ENCODE results near the gene ACADS.

Gene ACADS

GRCh38 chr12:120733574-120733973, 7.9 kb downstream of the ACADS start:
- no peak for DNase-seq

- no peak for DNase-seq
Measured at GRCh38 chr12:120734210-120734609, 8.6 kb downstream of the ACADS start.

GRCh38 chr12:120735181-120735580, 9.6 kb downstream of the ACADS start:
- no peak for DNase-seq

DNA sequence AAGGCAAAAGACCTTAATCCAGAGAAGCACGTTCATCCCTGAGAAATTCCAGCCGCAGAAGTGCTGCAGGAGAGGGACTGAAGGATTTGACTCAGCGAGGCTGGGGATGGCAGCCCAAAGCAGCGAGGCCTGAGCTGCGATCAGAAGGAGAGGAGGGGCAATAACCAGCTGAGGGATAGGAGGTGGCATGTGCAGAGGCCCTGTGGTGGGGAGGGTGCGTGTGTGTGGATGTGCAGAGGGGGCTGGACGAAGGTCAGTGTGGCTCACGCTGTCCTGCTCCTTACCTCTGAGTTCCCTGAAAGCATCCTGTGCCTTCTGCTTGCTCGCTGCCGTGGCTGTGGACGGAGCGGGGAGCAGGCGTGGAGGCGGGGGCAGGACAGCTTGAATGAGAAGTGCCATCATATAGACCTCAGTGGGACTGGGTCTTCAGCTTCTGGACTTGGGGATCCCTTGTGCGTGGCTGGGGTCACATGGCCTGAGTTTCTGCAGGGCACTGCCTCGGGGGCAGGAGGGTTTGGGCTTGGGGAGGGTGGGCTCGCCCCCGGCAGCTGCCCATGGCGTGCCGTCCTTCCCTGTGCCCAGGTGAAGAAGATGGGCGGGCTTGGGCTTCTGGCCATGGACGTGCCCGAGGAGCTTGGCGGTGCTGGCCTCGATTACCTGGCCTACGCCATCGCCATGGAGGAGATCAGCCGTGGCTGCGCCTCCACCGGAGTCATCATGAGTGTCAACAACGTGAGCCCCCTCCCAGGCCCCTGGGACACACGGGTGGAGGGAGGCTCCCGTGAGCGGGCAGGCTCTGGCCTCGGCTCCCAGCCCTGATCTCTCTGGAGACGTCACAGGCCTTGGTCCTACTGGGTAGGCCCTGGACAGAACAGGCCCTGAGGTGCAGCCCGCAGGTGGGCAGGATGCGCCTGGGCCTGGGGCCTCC, 11.0 kb downstream of the ACADS start:
- no peak for DNase-seq

DNA sequence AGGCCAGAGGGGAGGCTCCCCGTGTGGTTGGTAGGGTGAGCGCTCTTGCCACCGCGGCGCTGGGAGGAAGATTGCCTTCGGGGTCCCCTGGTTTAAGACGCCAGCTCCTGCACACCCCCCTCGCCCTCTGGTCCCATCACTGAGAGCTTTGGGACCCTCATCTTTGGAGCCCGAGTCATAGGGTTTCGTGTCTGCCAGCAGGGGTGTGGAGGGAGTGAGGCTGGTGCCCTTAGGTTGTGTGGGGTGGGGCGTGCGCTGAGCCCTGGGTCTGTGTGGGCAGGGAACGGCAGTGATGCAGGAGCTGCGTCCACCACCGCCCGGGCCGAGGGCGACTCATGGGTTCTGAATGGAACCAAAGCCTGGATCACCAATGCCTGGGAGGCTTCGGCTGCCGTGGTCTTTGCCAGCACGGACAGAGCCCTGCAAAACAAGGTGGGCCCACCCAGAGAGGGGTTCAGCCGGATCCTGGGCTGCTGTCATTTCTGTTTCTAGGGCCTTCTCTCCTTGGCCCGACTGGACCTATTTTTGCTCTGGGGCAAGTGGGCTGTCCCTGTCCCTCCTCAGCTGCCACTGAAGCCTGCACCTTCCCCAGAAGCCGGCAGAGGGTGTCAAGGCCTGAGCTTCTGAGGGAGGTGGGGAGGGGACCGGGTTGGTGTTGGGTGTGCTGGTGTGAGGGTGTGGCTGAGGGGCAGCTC, 12.1 kb downstream of the ACADS start:
- DNase-seq: no peak

DNA sequence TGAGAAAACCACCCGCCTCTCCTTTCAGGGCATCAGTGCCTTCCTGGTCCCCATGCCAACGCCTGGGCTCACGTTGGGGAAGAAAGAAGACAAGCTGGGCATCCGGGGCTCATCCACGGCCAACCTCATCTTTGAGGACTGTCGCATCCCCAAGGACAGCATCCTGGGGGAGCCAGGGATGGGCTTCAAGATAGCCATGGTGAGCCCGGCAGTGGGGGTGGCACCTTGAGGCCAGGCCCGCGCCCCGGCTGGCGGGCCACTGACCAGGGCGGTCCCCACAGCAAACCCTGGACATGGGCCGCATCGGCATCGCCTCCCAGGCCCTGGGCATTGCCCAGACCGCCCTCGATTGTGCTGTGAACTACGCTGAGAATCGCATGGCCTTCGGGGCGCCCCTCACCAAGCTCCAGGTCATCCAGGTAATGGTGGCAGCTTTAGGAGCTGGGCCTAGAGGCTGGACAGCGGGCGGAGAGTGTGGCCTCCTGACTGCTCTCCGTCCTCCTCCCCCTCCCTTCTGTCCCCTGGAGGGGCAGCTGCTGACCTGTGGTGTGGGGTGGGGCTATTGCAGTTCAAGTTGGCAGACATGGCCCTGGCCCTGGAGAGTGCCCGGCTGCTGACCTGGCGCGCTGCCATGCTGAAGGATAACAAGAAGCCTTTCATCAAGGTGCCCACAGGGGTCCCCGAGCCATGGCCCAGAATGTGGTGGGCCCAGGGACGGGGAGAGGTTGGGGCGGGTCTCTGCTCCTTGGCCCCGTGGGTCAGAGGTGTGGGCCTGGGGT, 12.8 kb downstream of the ACADS start:
- no peak for DNase-seq

GRCh38 chr12:120739031-120739762, 13.6 kb downstream of the ACADS start:
- DNase-seq: no peak

DNA sequence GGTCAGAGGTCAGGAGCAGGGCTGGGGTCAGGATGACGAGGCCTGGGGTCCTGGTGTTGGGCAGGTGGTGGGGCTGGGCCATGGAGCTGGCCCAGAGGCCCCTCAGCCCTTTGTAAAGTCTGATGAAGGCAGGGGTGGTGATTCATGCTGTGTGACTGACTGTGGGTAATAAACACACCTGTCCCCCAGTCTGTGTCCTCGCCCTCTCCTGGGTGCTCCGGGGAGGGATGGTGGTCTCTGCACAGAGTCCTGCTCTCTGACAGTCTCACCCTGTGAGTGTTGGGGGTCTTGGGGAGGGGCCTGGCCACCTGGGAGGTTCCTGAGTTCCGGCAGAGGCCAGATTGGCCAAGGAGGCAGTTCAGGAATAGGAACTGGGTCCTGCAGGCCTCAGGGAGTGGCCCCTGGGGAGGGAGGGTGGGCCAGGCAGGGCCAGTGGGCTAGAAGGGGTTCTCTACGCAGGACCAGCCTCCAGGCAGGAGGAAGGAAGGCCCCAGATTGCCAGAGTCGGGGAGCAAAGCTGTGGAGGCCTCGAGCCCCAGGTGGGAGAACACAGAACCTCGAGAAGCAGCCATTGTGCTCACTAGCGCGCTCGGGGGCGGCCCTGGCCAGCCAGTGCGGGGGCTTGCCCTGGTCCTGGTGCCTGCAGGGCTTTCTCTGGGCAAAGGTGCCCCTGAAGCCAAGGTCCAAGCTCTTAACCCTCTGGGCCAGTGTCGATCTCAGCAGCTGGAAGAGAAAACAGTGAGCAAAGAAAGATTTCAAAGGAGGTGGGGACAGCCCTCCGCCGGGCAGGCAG, 14.4 kb downstream of the ACADS start:
- DNase-seq: no peak

DNA sequence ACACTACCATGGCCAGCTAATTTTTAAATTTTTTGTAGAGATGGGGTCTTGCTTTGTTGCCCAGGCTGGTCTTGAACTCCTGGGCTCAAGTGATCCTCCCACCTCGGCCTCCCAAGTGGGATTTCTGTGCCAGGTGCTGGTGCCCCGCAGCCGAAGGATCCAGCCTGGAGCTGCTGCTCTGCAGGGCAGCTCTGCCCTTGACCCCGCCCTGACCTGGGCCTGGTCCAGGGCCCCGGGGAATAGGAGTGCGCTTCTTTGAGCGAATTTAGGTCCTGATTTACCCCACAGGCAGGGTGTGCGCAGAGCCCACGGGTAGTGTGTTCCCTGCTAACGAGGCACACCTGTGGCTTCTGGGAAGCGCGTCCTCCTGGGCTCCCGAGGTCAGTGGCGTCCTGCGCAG, 15.2 kb downstream of the ACADS start:
- no peak for DNase-seq

DNA sequence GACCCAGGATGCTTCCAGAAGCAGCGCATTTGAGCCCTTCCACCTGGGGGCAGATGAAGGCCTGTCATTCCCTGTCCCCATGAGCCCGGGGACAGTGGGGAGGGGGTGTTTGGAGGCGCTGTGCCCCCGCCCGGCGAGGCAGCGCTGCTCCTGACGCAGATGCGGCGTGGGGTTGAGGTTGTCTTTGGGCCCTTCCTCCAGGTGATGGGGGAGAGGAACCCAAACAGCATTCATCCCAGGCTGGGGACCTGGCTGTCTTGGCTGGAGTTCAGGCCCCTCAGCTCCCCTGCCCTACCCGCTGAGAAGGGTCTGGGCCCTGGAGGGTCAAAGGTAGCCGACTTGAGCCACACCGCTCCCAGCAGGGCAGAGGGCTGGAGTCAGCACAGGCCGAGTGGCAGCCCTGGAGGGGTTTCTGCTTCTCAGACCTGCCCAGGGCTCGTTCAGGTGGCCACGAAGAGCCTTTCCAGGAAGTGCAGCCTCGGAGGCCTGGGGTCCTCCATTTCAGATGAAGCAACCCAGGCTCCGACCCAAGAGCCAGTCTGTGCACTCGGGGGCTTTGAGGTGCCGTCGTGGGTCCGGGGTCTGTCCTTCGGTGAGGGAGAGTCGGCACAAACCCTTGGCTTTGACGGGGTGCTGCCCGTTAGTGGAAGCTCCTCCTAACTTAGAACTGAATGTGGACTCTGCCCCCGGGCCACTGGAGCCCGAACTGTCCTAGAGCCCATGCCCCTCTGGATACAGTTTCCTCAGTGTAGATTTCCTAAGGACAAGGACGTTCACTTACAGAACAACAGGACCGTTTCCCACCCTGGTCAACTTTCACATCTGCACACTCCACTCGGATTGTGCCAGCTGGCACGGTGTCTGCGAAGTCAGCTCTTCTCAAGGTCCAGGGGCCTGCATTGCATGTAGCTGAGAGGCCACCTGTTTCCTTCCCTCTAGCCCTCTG, 16.1 kb downstream of the ACADS start:
- no peak for DNase-seq

GRCh38 chr12:120744922-120745493, 19.4 kb downstream of the ACADS start:
- DNase-seq: no peak

GRCh38 chr12:120748242-120748641, 22.6 kb downstream of the ACADS start:
- no peak for DNase-seq

- no peak for DNase-seq
Measured at GRCh38 chr12:120749256-120749655, 23.6 kb downstream of the ACADS start.

DNA sequence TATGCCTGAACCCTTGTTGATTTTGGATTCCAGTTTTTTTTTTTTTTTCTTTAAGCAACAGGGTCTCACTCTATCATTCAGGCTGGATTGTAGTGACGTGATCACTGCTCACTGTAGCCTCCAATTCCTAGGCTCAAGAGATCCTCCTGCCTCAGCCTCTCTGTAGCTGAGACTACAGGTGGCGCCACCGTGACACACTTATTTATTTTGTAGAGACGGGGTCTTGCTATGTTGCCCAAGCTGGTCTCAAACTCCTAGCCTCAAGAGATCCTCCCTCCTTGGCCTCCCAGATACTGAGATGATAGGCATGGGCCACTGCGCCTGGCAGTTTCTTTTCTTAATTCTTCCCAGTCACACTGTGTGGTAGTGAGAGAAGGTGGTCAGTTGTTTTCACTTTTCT, 25.2 kb downstream of the ACADS start:
- DNase-seq: no peak

GRCh38 chr12:120751389-120751788, 25.8 kb downstream of the ACADS start:
- no peak for DNase-seq

DNA sequence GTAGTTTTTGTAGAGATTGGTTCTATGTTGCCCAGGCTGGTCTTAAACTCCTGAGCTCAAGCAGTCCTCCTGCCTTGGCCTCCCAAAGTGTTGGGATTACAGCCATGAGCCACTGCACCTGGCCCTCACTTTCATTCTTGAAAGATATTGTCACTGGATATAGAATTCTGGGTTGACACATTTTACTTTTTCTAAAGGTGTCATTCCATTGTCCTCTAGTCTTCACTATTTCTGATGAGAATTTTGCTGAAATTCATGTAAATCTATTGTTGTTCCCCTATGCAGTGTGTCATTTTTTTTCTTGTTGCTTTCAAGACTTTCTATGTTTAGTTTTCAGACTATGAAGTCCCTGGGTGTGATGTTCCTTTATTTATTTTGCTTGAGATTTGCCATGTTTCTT, 29.2 kb downstream of the ACADS start:
- no peak for DNase-seq

DNA sequence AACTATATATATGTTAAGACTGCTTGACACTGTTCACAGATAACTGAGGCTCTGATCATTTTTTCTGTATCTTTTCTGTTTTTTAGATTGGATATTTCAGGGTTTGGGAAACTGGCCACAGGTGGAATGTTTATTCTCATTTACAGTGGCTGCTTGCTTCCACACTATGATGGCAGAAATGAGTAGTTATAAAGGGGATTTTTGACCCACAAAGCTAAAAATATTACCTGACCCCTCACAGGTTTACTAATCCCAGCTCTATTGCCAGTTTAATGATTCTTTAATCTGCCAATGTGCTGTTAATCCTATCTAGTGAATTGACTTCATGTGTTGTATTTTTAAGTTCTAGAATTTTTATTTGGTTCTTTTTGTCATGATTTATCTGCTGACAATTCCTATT, 29.6 kb downstream of the ACADS start:
- DNase-seq: no peak

- DNase-seq: no peak
Measured at GRCh38 chr12:120757226-120757742, 31.7 kb downstream of the ACADS start.

DNA sequence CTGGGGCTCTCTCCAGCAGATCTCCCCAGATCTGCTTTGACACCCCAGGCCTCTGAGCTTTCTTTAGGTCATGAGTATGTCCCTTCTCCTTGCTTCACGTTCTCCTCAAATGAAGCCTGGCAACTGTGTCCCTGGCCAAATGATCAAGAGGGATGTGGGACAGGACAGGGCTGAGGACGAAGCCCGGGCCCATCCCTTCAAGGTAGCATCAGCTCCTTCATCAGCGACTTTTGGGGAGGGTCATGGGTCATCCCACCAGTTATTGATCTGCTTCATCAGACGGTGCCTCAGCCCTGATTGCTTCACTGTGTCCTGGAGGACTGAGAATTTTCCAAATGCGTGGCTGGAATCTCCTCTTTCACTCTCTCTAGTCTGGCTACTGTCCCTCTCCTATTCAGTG, 32.3 kb downstream of the ACADS start:
- no peak for DNase-seq

All from activated CD8-positive, alpha-beta memory T cell treated with anti-CD3 and anti-CD28 coated beads for 24 hours (primary cell).